Measurements from ENCODE around the gene ABCB1. TPM values are rescaled to one million over a fixed set of nuclear protein-coding genes. Genes with fewer than 3 reads are reported as not detected.

Gene ABCB1
- total and polyA plus RNA-seq, 9 of the 15 experiments (the other 6 are each of a cell fraction or from before 2014, with no cell fraction given), result 0.03 to 0.86 (median 0.52) TPM

DNA sequence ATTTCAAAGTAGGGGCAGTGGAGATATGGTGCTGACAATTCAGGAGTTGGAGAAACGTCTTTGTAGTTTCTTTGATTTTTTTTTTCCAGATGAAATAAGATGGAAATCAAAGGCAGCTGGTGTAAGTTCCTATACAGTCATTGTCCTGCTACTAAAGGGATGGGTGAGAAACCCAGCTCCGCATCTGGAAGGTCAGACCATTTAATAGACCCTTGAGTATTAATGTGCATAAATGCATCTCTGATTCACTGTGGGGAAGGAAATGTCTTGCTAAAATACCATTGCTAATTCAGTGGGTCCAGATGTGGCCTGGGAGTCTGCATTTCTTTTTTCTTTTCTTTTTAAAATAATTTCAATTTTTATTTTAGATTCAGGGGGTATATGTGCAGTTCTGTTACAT, 140.7 kb downstream of the ABCB1 start:
- H3K27me3 ChIP-seq (ENCODE audit: control insufficient read depth in 2 of 2, insufficient read depth in 2 of 2, low read length in 2 of 2), result peaks cover 0 to 2% of the 10 kb centered on the region in 2 experiments; a peak in 2 of 5 replicates
- ChIA-PET POLR2A (interaction anchor here (1.0 kb wide), 1 partner anchor 20 kb away, joined by 4 read pairs; no protein-coding TSS in a partner anchor), CTCF (ENCODE audit: low intra/inter-chr PET ratio) (no interaction called here)
- no peaks in the 10 kb centered on the region for H4K20me1 ChIP-seq (replicated peaks; ENCODE audit: control insufficient read depth, insufficient read depth, low read length)
- FAIRE-seq, result no peak
- no peak overlapping the region for H3K4me3 ChIP-seq
- no peaks in the 10 kb centered on the region for H3K36me3 ChIP-seq (ENCODE audit: control insufficient read depth, insufficient read depth, low read length)
- intact Hi-C loops (cut with micrococcal nuclease) (no loop called here), in situ Hi-C loops (cut with MboI) (no loop called here)
- H2AFZ ChIP-seq (ENCODE audit: low read depth, low read length), result no peak overlapping the region
- H3K4me2 ChIP-seq (ENCODE audit: insufficient read depth, low read length), result no peak overlapping the region
- no peak for ATAC-seq
- no peaks in the 10 kb centered on the region for H3K79me2 ChIP-seq (ENCODE audit: control insufficient read depth, insufficient read depth, low read length)
- H3K9me3 ChIP-seq (replicated peaks; ENCODE audit: control insufficient read depth, insufficient read depth, low read depth, low read length), result no peaks in the 10 kb centered on the region
- DNase-seq (ENCODE audit: extremely low read depth in 1 of 4, low spot score in 3 of 4), result no peak
- H3K4me1 ChIP-seq (replicated peaks in 1 of 2; ENCODE audit: control insufficient read depth in 2 of 2, insufficient read depth in 2 of 2, low read length in 2 of 2), result no peaks in the 10 kb centered on the region
- H3K9me1 ChIP-seq (ENCODE audit: control insufficient read depth, insufficient read depth, low read length), result no peaks in the 10 kb centered on the region
- H3K27ac ChIP-seq (ENCODE audit: extremely low read depth, low read depth, low read length), result no peak overlapping the region
- TF ChIP-seq ZNF584 (CRISPR knock-in tag; IDR thresholded peaks at IDR 0.05; ENCODE audit: low read depth) (no peak), ZEB2 (IDR thresholded peaks at IDR 0.05) (no peak), OTX1 (CRISPR knock-in tag; IDR thresholded peaks at IDR 0.05) (no peak), ATF3 (IDR thresholded peaks at IDR 0.05) (no peak), ATF3 (CRISPR knock-in tag; conservative IDR thresholded peaks at IDR 0.05) (no peak), IRF2 (CRISPR knock-in tag; IDR thresholded peaks at IDR 0.05) (no peak), RCOR1 (IDR thresholded peaks at IDR 0.05; ENCODE audit: borderline replicate concordance in 1 of 2, low read depth in 2 of 2, low read length in 2 of 2) (no peak), ZBTB12 (CRISPR knock-in tag; IDR thresholded peaks at IDR 0.05) (no peak), ZBTB7A (IDR thresholded peaks at IDR 0.05; ENCODE audit: borderline replicate concordance, control insufficient read depth, low read depth, low read length) (no peak), TBP (optimal IDR thresholded peaks at IDR 0.05; ENCODE audit: low read depth, low read length) (no peak), ZZZ3 (IDR thresholded peaks at IDR 0.05) (no peak), NR2C2 (CRISPR knock-in tag; IDR thresholded peaks at IDR 0.05) (no peak), NR2C2 (tag; IDR thresholded peaks at IDR 0.05) (no peak), ZBTB1 (CRISPR knock-in tag; IDR thresholded peaks at IDR 0.05; ENCODE audit: borderline replicate concordance, low read depth) (no peak), VEZF1 (CRISPR knock-in tag; IDR thresholded peaks at IDR 0.05) (no peak), DMBX1 (CRISPR knock-in tag; IDR thresholded peaks at IDR 0.05; ENCODE audit: borderline replicate concordance) (no peak)
- H3K9ac ChIP-seq (ENCODE audit: insufficient read depth in 1 of 2, low read depth in 2 of 2, low read length in 2 of 2), result no peak overlapping the region
- 0% methylated on average over 2 of the region's 2 CpGs for WGBS (ENCODE audit: insufficient coverage, low coverage, missing lambda C conversion rate)
- no TSS peak for BruUV-seq (replicated peaks)

All from K562 (cell line).